ENCODE measurements around the gene ZNF835.

- TF ChIP-seq CHD2 (IDR thresholded peaks at IDR 0.05; ENCODE audit: low read depth, low read length) (no peak), ERF (CRISPR knock-in tag; IDR thresholded peaks at IDR 0.05) (no peak), ZNF207 (IDR thresholded peaks at IDR 0.05; ENCODE audit: borderline replicate concordance) (no peak), NR2C2 (CRISPR knock-in tag; IDR thresholded peaks at IDR 0.05; ENCODE audit: borderline replicate concordance) (no peak), ZNF282 (IDR thresholded peaks at IDR 0.05; ENCODE audit: partially characterized antibody) (no peak), SMC3 (IDR thresholded peaks at IDR 0.05; ENCODE audit: low read length) (no peak), AKNA (CRISPR knock-in tag; IDR thresholded peaks at IDR 0.05; ENCODE audit: borderline replicate concordance) (no peak), NKX3-1 (CRISPR knock-in tag; IDR thresholded peaks at IDR 0.05) (no peak), CREB1 (IDR thresholded peaks at IDR 0.05) (no peak), CREB1 (CRISPR knock-in tag; IDR thresholded peaks at IDR 0.05) (no peak), CTCF (CRISPR knock-in tag; IDR thresholded peaks at IDR 0.05) (no peak), POLR2AphosphoS5 (IDR thresholded peaks at IDR 0.05; ENCODE audit: low read depth, low read length) (no peak)
Measured at GRCh38 chr19:56612737-56613136, 58.8 kb downstream of the ZNF835 start.
